Measurements from ENCODE around the gene CAMTA2. TPM values are rescaled to one million over a fixed set of nuclear protein-coding genes. Genes with fewer than 3 reads are reported as not detected.

CAMTA2 gene
- total RNA-seq, 2 experiments from 2014 or later, result 9.7 to 44.3 TPM

DNA sequence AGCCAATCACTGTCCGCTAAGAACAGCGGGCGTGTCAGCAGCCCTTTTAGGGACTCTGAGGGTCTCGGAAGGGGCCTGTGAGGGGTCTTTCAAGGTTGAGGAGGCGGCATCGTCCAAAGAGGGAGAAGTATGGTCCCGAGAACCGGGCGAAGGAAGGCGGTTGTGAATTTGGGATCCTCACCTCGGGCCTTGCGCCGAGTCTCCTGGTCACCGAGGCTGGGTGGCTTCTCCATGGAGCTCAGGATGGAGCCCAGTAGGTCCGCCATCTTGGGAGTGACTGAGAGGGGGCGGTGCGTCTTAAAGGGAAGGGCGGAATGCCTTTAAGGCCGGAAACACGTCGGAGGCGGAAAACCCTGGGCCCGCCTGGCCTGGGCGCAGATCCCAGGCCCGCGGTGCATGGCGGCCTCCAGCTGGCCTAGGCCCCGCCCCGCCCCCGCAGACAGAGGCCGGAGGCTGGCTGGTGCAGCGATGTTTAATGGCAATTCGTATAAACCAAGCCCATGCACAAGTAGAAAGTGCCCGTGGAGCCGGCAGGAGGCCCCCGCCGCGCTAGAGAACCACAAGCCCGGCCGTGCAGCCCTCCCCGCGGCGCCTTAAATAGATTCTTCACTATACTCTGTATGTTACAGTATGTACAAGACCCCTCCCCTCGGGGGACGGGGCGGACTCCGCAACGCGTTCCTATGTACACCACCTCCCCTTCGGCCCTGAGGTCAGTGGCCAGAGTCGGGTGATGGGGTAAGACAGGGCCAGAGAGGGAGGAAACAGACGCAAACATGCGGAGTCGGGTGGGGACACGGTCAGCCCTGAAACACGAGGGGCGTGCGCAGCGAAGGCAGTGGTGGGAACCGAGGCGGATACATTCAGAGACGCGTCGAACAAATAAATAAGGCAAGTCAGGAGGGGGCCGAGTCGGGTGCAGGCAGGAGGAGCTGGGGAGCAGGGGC is 19.7 kb downstream of the CAMTA2 start, which contains the start of gene SPAG7:
Gene SPAG7, minus strand, starts transcription at position 279 of the 947 bp plus-strand sequence. Its CDS starts 13 bp downstream, at position 266.
- H3K9me3 ChIP-seq (ENCODE audit: low read length), result no peaks in the 10 kb centered on the region
- H3K4me1 ChIP-seq (ENCODE audit: insufficient read depth, low read length, poor library complexity, severe bottlenecking), result peaks cover 23% of the 10 kb centered on the region
- peak within 1 kb of the TSS; percentile 77 for H3K27ac ChIP-seq (ENCODE audit: low read depth, low read length, poor library complexity, severe bottlenecking)
- H3K9me2 ChIP-seq (ENCODE audit: insufficient read depth, low read length), result no peaks in the 10 kb centered on the region
- no peaks in the 10 kb centered on the region for H4K20me1 ChIP-seq (ENCODE audit: insufficient read depth, low read length)
- POLR2A ChIA-PET, result interaction anchor here (0.5 to 6.0 kb wide), 16 partner anchors 10 to 95 kb away, joined by 3 to 51 read pairs (median 4); partner anchors contain the start of genes CAMTA2, ENO3, PFN1 and RNF167
- peaks cover 22% of the 10 kb centered on the region; the same call in 1 of the 2 replicates for H3K79me2 ChIP-seq (ENCODE audit: insufficient read depth, low read depth, low read length)
- TSS peak; percentile 85 for BruUV-seq (replicated peaks)
- DNase-seq (ENCODE audit: low spot score), result peak; percentile 97
- intact Hi-C loops (cut with micrococcal nuclease; ENCODE audit: unreplicated experiment), result loop anchor here (1.0 to 5.0 kb wide), 2 partner anchors 19 to 49 kb away; no protein-coding TSS in a partner anchor
- no peak for TF ChIP-seq EZH2phosphoT487 (IDR thresholded peaks at IDR 0.05; ENCODE audit: borderline replicate concordance, low read depth, low read length)
- TF ChIP-seq, protein P1, sequence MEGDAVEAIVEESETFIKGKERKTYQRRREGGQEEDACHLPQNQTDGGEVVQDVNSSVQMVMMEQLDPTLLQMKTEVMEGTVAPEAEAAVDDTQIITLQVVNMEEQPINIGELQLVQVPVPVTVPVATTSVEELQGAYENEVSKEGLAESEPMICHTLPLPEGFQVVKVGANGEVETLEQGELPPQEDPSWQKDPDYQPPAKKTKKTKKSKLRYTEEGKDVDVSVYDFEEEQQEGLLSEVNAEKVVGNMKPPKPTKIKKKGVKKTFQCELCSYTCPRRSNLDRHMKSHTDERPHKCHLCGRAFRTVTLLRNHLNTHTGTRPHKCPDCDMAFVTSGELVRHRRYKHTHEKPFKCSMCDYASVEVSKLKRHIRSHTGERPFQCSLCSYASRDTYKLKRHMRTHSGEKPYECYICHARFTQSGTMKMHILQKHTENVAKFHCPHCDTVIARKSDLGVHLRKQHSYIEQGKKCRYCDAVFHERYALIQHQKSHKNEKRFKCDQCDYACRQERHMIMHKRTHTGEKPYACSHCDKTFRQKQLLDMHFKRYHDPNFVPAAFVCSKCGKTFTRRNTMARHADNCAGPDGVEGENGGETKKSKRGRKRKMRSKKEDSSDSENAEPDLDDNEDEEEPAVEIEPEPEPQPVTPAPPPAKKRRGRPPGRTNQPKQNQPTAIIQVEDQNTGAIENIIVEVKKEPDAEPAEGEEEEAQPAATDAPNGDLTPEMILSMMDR (conservative IDR thresholded peaks at IDR 0.05; ENCODE audit: low read length), result no peak
- H3K4me3 ChIP-seq (ENCODE audit: low read depth, low read length, poor library complexity, severe bottlenecking), result peak within 1 kb of the TSS; percentile 78
- peaks cover 25% of the 10 kb centered on the region for H3K36me3 ChIP-seq (ENCODE audit: insufficient read depth, low read length)
- H2AFZ ChIP-seq (ENCODE audit: low read length), result peak within 1 kb of the TSS; percentile 55
- H3K4me2 ChIP-seq (ENCODE audit: low read length), result peak within 1 kb of the TSS; percentile 95
- CTCF ChIA-PET (ENCODE audit: unreplicated experiment), result interaction anchor here (0.6 to 1.6 kb wide), 3 partner anchors 16 to 22 kb away, joined by 3 to 6 read pairs (median 3); partner anchors contain the start of genes ENO3 and PFN1

DNA sequence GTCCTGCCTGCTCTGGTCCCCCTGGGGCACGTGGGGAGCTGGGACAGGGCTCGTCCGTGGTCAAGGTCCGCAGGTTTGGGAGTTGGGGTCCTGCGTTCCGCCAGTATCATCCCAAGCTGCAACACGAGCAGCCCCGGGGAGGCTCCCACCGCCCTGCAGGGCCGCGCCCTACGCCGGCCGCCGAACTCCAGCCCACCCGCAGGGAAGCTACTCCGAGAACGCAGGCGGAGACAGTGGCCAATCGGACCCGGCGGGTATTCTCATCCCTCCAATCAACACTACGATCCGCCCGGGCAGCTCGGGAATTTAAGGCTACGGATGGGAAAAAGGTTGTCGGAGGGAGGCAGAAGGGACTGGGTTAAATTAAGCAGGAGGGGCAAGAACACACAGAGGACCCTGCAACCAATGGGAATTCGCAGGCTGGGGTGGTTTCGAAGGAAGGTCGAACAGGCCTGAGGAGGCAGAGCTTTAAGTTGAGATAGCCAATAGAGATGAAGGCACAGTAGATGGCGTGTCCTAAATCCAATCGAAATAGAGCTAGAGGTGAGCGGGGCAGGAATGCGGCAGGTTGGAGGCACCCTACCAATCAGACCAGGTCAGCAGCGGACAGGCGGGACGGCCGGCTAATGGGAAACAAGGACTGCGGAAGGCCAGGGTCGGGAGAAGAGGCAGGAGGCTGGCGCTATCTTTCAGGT is 20.5 kb downstream of the CAMTA2 start:
- Histone ChIP-seq H3K36me3 (ENCODE audit: insufficient read depth, low read length) (peaks cover 18% of the 10 kb centered on the region), H3K4me3 (ENCODE audit: low read depth, low read length, poor library complexity, severe bottlenecking) (peak overlapping the region; percentile 78), H2AFZ (ENCODE audit: low read length) (peak overlapping the region; percentile 55), H4K20me1 (ENCODE audit: insufficient read depth, low read length) (no peaks in the 10 kb centered on the region), H3K4me2 (ENCODE audit: low read length) (peak overlapping the region; percentile 95), H3K27ac (ENCODE audit: low read depth, low read length, poor library complexity, severe bottlenecking) (peak overlapping the region; percentile 77), H3K79me2 (ENCODE audit: insufficient read depth, low read depth, low read length) (peaks cover 22% of the 10 kb centered on the region; the same call in 1 of the 2 replicates), H3K9me3 (ENCODE audit: low read length) (no peaks in the 10 kb centered on the region), H3K9me2 (ENCODE audit: insufficient read depth, low read length) (no peaks in the 10 kb centered on the region), H3K4me1 (ENCODE audit: insufficient read depth, low read length, poor library complexity, severe bottlenecking) (peaks cover 23% of the 10 kb centered on the region)
- intact Hi-C loops (cut with micrococcal nuclease; ENCODE audit: unreplicated experiment), result loop anchor here (1.0 to 5.0 kb wide), 2 partner anchors 18 to 50 kb away; no protein-coding TSS in a partner anchor
- ChIA-PET CTCF (ENCODE audit: unreplicated experiment) (interaction anchor here (0.6 to 1.6 kb wide), 3 partner anchors 16 to 22 kb away, joined by 3 to 6 read pairs (median 3); partner anchors contain the start of genes ENO3 and PFN1), POLR2A (interaction anchor here (0.5 to 6.0 kb wide), 14 partner anchors 10 to 96 kb away, joined by 3 to 51 read pairs (median 4); partner anchors contain the start of genes ENO3, PFN1, RNF167 and SLC25A11)
- TSS peak; percentile 59 for BruUV-seq (replicated peaks)
- DNase-seq (ENCODE audit: low spot score), result peak; percentile 98
- TF ChIP-seq, protein P1 (conservative IDR thresholded peaks at IDR 0.05; ENCODE audit: low read length), result no peak
